Kidney (tissue), 14 donors: ENCODE data around the gene SDHAF1. TPM values are rescaled to one million over a fixed set of nuclear protein-coding genes. Genes with fewer than 3 reads are reported as not detected.

Source experiments
- DNase-seq, 5 donors: peaks; one replicate each; pipeline ENCODE4 v3.0.0-alpha.2; 2013 to 2020
- FAIRE-seq: peaks from 2 replicates; lab custom pipeline; 2012; peaks lifted over from hg19 to GRCh38; lab: Jason Lieb, UNC
- H3K27ac ChIP-seq, 2 donors: one replicate each; pipeline ENCODE4 v1.7.0; 2013; ENCODE audit warnings: low read depth in 2 of 2, low read length in 2 of 2, inconsistent platforms in 1 of 2
- H3K27me3 ChIP-seq: one replicate; pipeline ENCODE4 v1.7.1; 2013; ENCODE audit warnings: low read length, inconsistent platforms; ENCODE audit not compliant: control insufficient read depth, insufficient read depth
- H3K36me3 ChIP-seq, 3 donors: one replicate each; pipeline versions ENCODE4 v1.7.0 to v1.7.1; 2013; ENCODE audit warnings: low read length in 3 of 3, control low read depth in 1 of 3, inconsistent platforms in 1 of 3; ENCODE audit not compliant: insufficient read depth in 3 of 3, control insufficient read depth in 2 of 3
- H3K4me1 ChIP-seq, 3 donors: one replicate each; pipeline versions ENCODE4 v1.7.0 to v1.7.1; 2013; ENCODE audit warnings: low read length in 3 of 3, inconsistent platforms in 1 of 3, low read depth in 1 of 3; ENCODE audit not compliant: control insufficient read depth in 2 of 3, insufficient read depth in 2 of 3
- H3K4me3 ChIP-seq, 3 donors: one replicate each; pipeline versions ENCODE4 v1.7.0 to v1.8.1; 2013; ENCODE audit warnings: low read length in 3 of 3, control low read depth in 1 of 3, inconsistent platforms in 1 of 3
- H3K9ac ChIP-seq, 3 donors: one replicate each; pipeline versions ENCODE4 v1.7.0 to v1.7.1; 2013; ENCODE audit warnings: low read length in 3 of 3, control low read depth in 1 of 3, inconsistent platforms in 1 of 3
- H3K9me3 ChIP-seq, 3 donors: one replicate each; pipeline versions ENCODE4 v1.7.0 to v1.7.1; 2013; ENCODE audit warnings: low read length in 3 of 3, control low read depth in 1 of 3, inconsistent platforms in 1 of 3; ENCODE audit not compliant: control insufficient read depth in 2 of 3, insufficient read depth in 1 of 3
- CTCF ChIP-seq: IDR thresholded peaks from 3 replicates; pipeline ENCODE4 v1.5.1; 2012; ENCODE audit warnings: mild to moderate bottlenecking, moderate library complexity, borderline replicate concordance; ENCODE audit not compliant: insufficient read depth; ENCODE audit errors: extremely low read depth
- intact Hi-C: fragments of 100-400 bp; cut with DNase I; formaldehyde crosslinking; loops from one replicate; pipeline ENCODE4 v1.11.1; 2022
- polyA plus RNA-seq: library from polyadenylated mRNA; stranded (reverse); fragments of 350-450 nt; fragmentation: Illumina TruSeq; extraction: RNeasy Lipid Tissue Mini Kit (QIAGEN cat#74804); gene quantifications from one replicate; pipeline ENCODE4 v1.2.3, GENCODE V29; 2014; ENCODE audit warnings: low read depth, low replicate concordance; ENCODE audit not compliant: insufficient read depth
- total RNA-seq: library from RNA; stranded (reverse); fragmentation: NEBNext Ultra II Directional; extraction: Animal tissue kit (Norgen Biotek cat#: 25700); gene quantifications from one replicate; pipeline ENCODE4 v1.2.1, GENCODE V29; 2021
- donor health status: control.
- donor health status: control.
- donor health status: control.
- donor health status: control.
- donor health status: control.
- donor health status: DM: yes; HTN: yes; CAD: no.
- donor health status: Normal renal cell carcinoma (clear cell type).

Gene SDHAF1
- total and polyA plus RNA-seq, 2 donors from 2014 or later: 15.0 to 34.3 TPM

- Histone ChIP-seq H3K27me3 (no peaks in the 10 kb centered on the region), H3K9ac (no peak overlapping the region), H3K9me3 (no peaks in the 10 kb centered on the region), H3K4me3 (no peak overlapping the region), H3K36me3 (no peaks in the 10 kb centered on the region), H3K4me1 (peaks cover 0 to 3% (median 0%) of the 10 kb centered on the region in 3 donors), H3K27ac (no peak overlapping the region)
- TF ChIP-seq CTCF: no peak
- no peak for FAIRE-seq
- intact Hi-C loops: no loop called here
- DNase-seq: no peak
Observed at GRCh38 chr19:36043952-36044351, 49.0 kb downstream of the SDHAF1 start.

Other genes starting within 250 kb of the SDHAF1 start
- 27.4 TPM for gene U2AF1L4, start 249.8 kb upstream of the SDHAF1 start, total RNA-seq
- 47.7 TPM for gene U2AF1L4, start 249.8 kb upstream of the SDHAF1 start, polyA plus RNA-seq
- gene PSENEN, start 249.5 kb upstream of the SDHAF1 start, total RNA-seq: 84.0 TPM
- gene PSENEN, start 249.5 kb upstream of the SDHAF1 start, polyA plus RNA-seq: 185 TPM
- gene LIN37, start 246.6 kb upstream of the SDHAF1 start, total RNA-seq: 11.2 TPM
- gene LIN37, start 246.6 kb upstream of the SDHAF1 start, polyA plus RNA-seq: 11.4 TPM
- gene HSPB6, start 238.2 kb upstream of the SDHAF1 start, total RNA-seq: 64.3 TPM
- gene HSPB6, start 238.2 kb upstream of the SDHAF1 start, polyA plus RNA-seq: 53.1 TPM
- 34.9 TPM for gene PROSER3, start 237.0 kb upstream of the SDHAF1 start, total RNA-seq
- 2.8 TPM for gene PROSER3, start 237.0 kb upstream of the SDHAF1 start, polyA plus RNA-seq
- 18.5 TPM for gene ARHGAP33, start 219.6 kb upstream of the SDHAF1 start, total RNA-seq
- gene ARHGAP33, start 219.6 kb upstream of the SDHAF1 start, polyA plus RNA-seq: 5.6 TPM
- 9.0 TPM for gene PRODH2, start 182.3 kb upstream of the SDHAF1 start, total RNA-seq
- gene PRODH2, start 182.3 kb upstream of the SDHAF1 start, polyA plus RNA-seq: 409 TPM
- 0.25 TPM for gene NPHS1, start 142.7 kb upstream of the SDHAF1 start, total RNA-seq
- gene NPHS1, start 142.7 kb upstream of the SDHAF1 start, polyA plus RNA-seq: 39.7 TPM
- gene KIRREL2, start 138.3 kb upstream of the SDHAF1 start, total RNA-seq: not detected
- gene KIRREL2, start 138.3 kb upstream of the SDHAF1 start, polyA plus RNA-seq: 0.82 TPM
- gene APLP1, start 126.6 kb upstream of the SDHAF1 start, total RNA-seq: 3.8 TPM
- 13.6 TPM for gene APLP1, start 126.6 kb upstream of the SDHAF1 start, polyA plus RNA-seq
- gene NFKBID, start 94.6 kb upstream of the SDHAF1 start, total RNA-seq: 23.9 TPM
- 1.9 TPM for gene NFKBID, start 94.6 kb upstream of the SDHAF1 start, polyA plus RNA-seq
- 16.7 TPM for gene HCST, start 92.7 kb upstream of the SDHAF1 start, total RNA-seq
- gene HCST, start 92.7 kb upstream of the SDHAF1 start, polyA plus RNA-seq: 10.6 TPM
- gene TYROBP, start 86.9 kb upstream of the SDHAF1 start, total RNA-seq: 77.6 TPM
- 64.2 TPM for gene TYROBP, start 86.9 kb upstream of the SDHAF1 start, polyA plus RNA-seq
- 9.4 TPM for gene LRFN3, start 58.8 kb upstream of the SDHAF1 start, total RNA-seq
- gene LRFN3, start 58.8 kb upstream of the SDHAF1 start, polyA plus RNA-seq: 8.2 TPM
- 7.0 TPM for gene SYNE4, start 13.6 kb downstream of the SDHAF1 start, total RNA-seq
- gene SYNE4, start 13.6 kb downstream of the SDHAF1 start, polyA plus RNA-seq: 15.7 TPM
- gene ALKBH6, start 19.0 kb downstream of the SDHAF1 start, total RNA-seq: 21.5 TPM
- gene ALKBH6, start 19.0 kb downstream of the SDHAF1 start, polyA plus RNA-seq: 21.7 TPM
- 10.3 TPM for gene CLIP3, start 37.7 kb downstream of the SDHAF1 start, total RNA-seq
- gene CLIP3, start 37.7 kb downstream of the SDHAF1 start, polyA plus RNA-seq: 12.3 TPM
- gene THAP8, start 59.1 kb downstream of the SDHAF1 start, total RNA-seq: 3.7 TPM
- gene THAP8, start 59.1 kb downstream of the SDHAF1 start, polyA plus RNA-seq: 10.3 TPM
- gene WDR62, start 59.7 kb downstream of the SDHAF1 start, total RNA-seq: 0.69 TPM
- 0.58 TPM for gene WDR62, start 59.7 kb downstream of the SDHAF1 start, polyA plus RNA-seq
- not detected for gene OVOL3, start 116.0 kb downstream of the SDHAF1 start, total RNA-seq
- not detected for gene OVOL3, start 116.0 kb downstream of the SDHAF1 start, polyA plus RNA-seq
- 59.9 TPM for gene POLR2I, start 119.7 kb downstream of the SDHAF1 start, total RNA-seq
- gene POLR2I, start 119.7 kb downstream of the SDHAF1 start, polyA plus RNA-seq: 119 TPM
- gene TBCB, start 120.3 kb downstream of the SDHAF1 start, total RNA-seq: 144 TPM
- 242 TPM for gene TBCB, start 120.3 kb downstream of the SDHAF1 start, polyA plus RNA-seq
- gene CAPNS1, start 144.9 kb downstream of the SDHAF1 start, total RNA-seq: 861 TPM
- gene CAPNS1, start 144.9 kb downstream of the SDHAF1 start, polyA plus RNA-seq: 1,098 TPM
- 56.2 TPM for gene COX7A1, start 157.3 kb downstream of the SDHAF1 start, total RNA-seq
- gene COX7A1, start 157.3 kb downstream of the SDHAF1 start, polyA plus RNA-seq: 199 TPM
- 4.6 TPM for gene ZNF565, start 219.5 kb downstream of the SDHAF1 start, total RNA-seq
- gene ZNF565, start 219.5 kb downstream of the SDHAF1 start, polyA plus RNA-seq: 1.5 TPM
- gene ZNF146, start 219.9 kb downstream of the SDHAF1 start, total RNA-seq: 50.8 TPM
- gene ZNF146, start 219.9 kb downstream of the SDHAF1 start, polyA plus RNA-seq: 21.0 TPM